ENCODE results near the gene RNF135.
"Not testable (repeated sequence)": the region's sequence is repeated elsewhere in the genome, so short reads cannot be mapped to it uniquely, and the experiment has no call there.

RNF135 gene

GRCh38 chr17:31004160-31004559 lies 33.3 kb downstream of the RNF135 start:
- DNase-seq, result no peak

GRCh38 chr17:31007695-31008373 lies 37.0 kb downstream of the RNF135 start:
- no peak for DNase-seq

- DNase-seq, result peak; percentile 57
These were observed 37.7 kb downstream of the RNF135 start for GRCh38 chr17:31008374-31009041.

- DNase-seq, result peak; percentile 15
These were observed 38.3 kb downstream of the RNF135 start for GRCh38 chr17:31009042-31009702.

GRCh38 chr17:31010014-31010413 lies 39.2 kb downstream of the RNF135 start:
- not testable (repeated sequence) for DNase-seq

- no peak for DNase-seq
These were observed 43.0 kb downstream of the RNF135 start for GRCh38 chr17:31013844-31014243.

- DNase-seq, result no peak
These were observed 44.8 kb downstream of the RNF135 start for GRCh38 chr17:31015639-31016038.

- DNase-seq, result no peak
These were observed 48.2 kb downstream of the RNF135 start for GRCh38 chr17:31019004-31019403.

GRCh38 chr17:31023171-31023570 lies 52.3 kb downstream of the RNF135 start:
- not testable (repeated sequence) for DNase-seq

GRCh38 chr17:31031841-31032240 lies 61.0 kb downstream of the RNF135 start:
- DNase-seq, result no peak

- not testable (repeated sequence) for DNase-seq
These were observed 64.8 kb downstream of the RNF135 start for GRCh38 chr17:31035611-31036010.

GRCh38 chr17:31040837-31041236 lies 70.0 kb downstream of the RNF135 start:
- not testable (repeated sequence) for DNase-seq

GRCh38 chr17:31042378-31042777 lies 71.5 kb downstream of the RNF135 start:
- DNase-seq, result not testable (repeated sequence)

GRCh38 chr17:31046856-31047425 lies 76.1 kb downstream of the RNF135 start:
- not testable (repeated sequence) for DNase-seq

GRCh38 chr17:31048142-31048541 lies 77.3 kb downstream of the RNF135 start:
- no peak for DNase-seq

- DNase-seq, result no peak
These were observed 77.9 kb downstream of the RNF135 start for GRCh38 chr17:31048780-31049179.
